BE2C (cell line): ENCODE measurements around the gene LYRM2.

Source experiments
- DNase-seq: peaks from one replicate; pipeline ENCODE4 v3.0.0-alpha.2; 2020
- H3K27me3 ChIP-seq: fragments of 250-450 bp; sonication (Bioruptor Pico); 2 replicates; pipeline ENCODE4 v1.5.1; 2020; ENCODE audit warnings: mild to moderate bottlenecking
- H3K36me3 ChIP-seq: fragments of 250-450 bp; sonication (Bioruptor Pico); 2 replicates; pipeline ENCODE4 v1.5.1; 2020; ENCODE audit warnings: mild to moderate bottlenecking
- H3K4me1 ChIP-seq: fragments of 250-450 bp; sonication (Bioruptor Pico); 2 replicates; pipeline ENCODE4 v1.5.1; 2020
- H3K4me3 ChIP-seq: 2 replicates; pipeline ENCODE4 v1.5.1; 2011; ENCODE audit warnings: low read depth, low read length
- H3K9me3 ChIP-seq: fragments of 250-450 bp; sonication (Bioruptor Pico); 2 replicates; pipeline ENCODE4 v1.5.1; 2020
- CTCF ChIP-seq: IDR thresholded peaks from 2 replicates; pipeline ENCODE4 v1.5.1; 2012; ENCODE audit warnings: mild to moderate bottlenecking, low read depth, low read length

Gene LYRM2

GRCh38 chr6:89589297-89590025 lies 49.1 kb downstream of the LYRM2 start:
- H3K4me1 ChIP-seq = no peaks in the 10 kb centered on the region
- no peak for TF ChIP-seq CTCF
- no peaks in the 10 kb centered on the region for H3K9me3 ChIP-seq
- H3K36me3 ChIP-seq = no peaks in the 10 kb centered on the region
- no peak for DNase-seq
- H3K27me3 ChIP-seq = no peaks in the 10 kb centered on the region
- H3K4me3 ChIP-seq = no peak overlapping the region

GRCh38 chr6:89585154-89585553 lies 53.4 kb downstream of the LYRM2 start:
- TF ChIP-seq CTCF = no peak
- H3K4me3 ChIP-seq = no peak overlapping the region
- no peak for DNase-seq
- no peaks in the 10 kb centered on the region for H3K9me3 ChIP-seq
- H3K27me3 ChIP-seq = no peaks in the 10 kb centered on the region
- no peaks in the 10 kb centered on the region for H3K36me3 ChIP-seq
- H3K4me1 ChIP-seq = no peaks in the 10 kb centered on the region

- no peaks in the 10 kb centered on the region for H3K36me3 ChIP-seq
- no peaks in the 10 kb centered on the region for H3K9me3 ChIP-seq
- H3K27me3 ChIP-seq = no peaks in the 10 kb centered on the region
- TF ChIP-seq CTCF = no peak
- H3K4me1 ChIP-seq = no peaks in the 10 kb centered on the region
- DNase-seq = no peak
- no peak overlapping the region for H3K4me3 ChIP-seq
These were observed 54.0 kb downstream of the LYRM2 start for GRCh38 chr6:89584539-89584938.

- no peak for TF ChIP-seq CTCF
- no peaks in the 10 kb centered on the region for H3K36me3 ChIP-seq
- DNase-seq = no peak
- no peak overlapping the region for H3K4me3 ChIP-seq
- H3K9me3 ChIP-seq = no peaks in the 10 kb centered on the region
- H3K27me3 ChIP-seq = no peaks in the 10 kb centered on the region
- no peaks in the 10 kb centered on the region for H3K4me1 ChIP-seq
These were observed 55.0 kb downstream of the LYRM2 start for GRCh38 chr6:89583559-89583958.

GRCh38 chr6:89582669-89583325 lies 55.8 kb downstream of the LYRM2 start:
- no peaks in the 10 kb centered on the region for H3K36me3 ChIP-seq
- no peaks in the 10 kb centered on the region for H3K4me1 ChIP-seq
- no peaks in the 10 kb centered on the region for H3K9me3 ChIP-seq
- no peak for DNase-seq
- no peaks in the 10 kb centered on the region for H3K27me3 ChIP-seq
- no peak for TF ChIP-seq CTCF
- H3K4me3 ChIP-seq = no peak overlapping the region

- Histone ChIP-seq H3K9me3 (no peaks in the 10 kb centered on the region), H3K27me3 (no peaks in the 10 kb centered on the region), H3K4me1 (no peaks in the 10 kb centered on the region), H3K4me3 (no peak overlapping the region), H3K36me3 (no peaks in the 10 kb centered on the region)
- no peak for TF ChIP-seq CTCF
- no peak for DNase-seq
These were observed 56.9 kb downstream of the LYRM2 start for GRCh38 chr6:89581689-89582088.
